H1 (cell line): Measurements from ENCODE around the gene FXYD7. TPM values are rescaled to one million over a fixed set of nuclear protein-coding genes. Genes with fewer than 3 reads are reported as not detected.

Source experiments
- CTCF ChIA-PET: fragments of 300-600 bp; sonication (Branson Sonifier 250); formaldehyde crosslinking; loops from one replicate; lab custom pipeline; 2021; ENCODE audit not compliant: partially characterized antibody; lab: Charles Lee
- POLR2A ChIA-PET: fragments of 300-600 bp; sonication (Branson Sonifier 250); formaldehyde crosslinking; loops from one replicate; lab custom pipeline; 2021; ENCODE audit warnings: inconsistent platforms; ENCODE audit not compliant: partially characterized antibody; lab: Charles Lee
- DNase-seq, 2 experiments: peaks; one replicate each; pipeline versions ENCODE4 v3.0.0 to v3.0.0-alpha.2; 2010 to 2022; ENCODE audit warnings: low spot score in 2 of 2, low read depth in 1 of 2, mixed read lengths in 1 of 2
- FAIRE-seq: peaks from 2 replicates; lab custom pipeline; 2011; peaks lifted over from hg19 to GRCh38; lab: Jason Lieb, UNC
- H2AFZ ChIP-seq: 2 replicates; pipeline ENCODE4 v1.8.1; 2012; ENCODE audit warnings: low read length, inconsistent platforms
- H2AK5ac ChIP-seq: 2 replicates; pipeline ENCODE4 v1.6.1; 2013; ENCODE audit warnings: low read depth, low read length
- H2BK120ac ChIP-seq: replicated peaks from 2 replicates; pipeline ENCODE3; 2013; ENCODE audit warnings: low read depth, low read length, inconsistent platforms
- H2BK12ac ChIP-seq: 2 replicates; pipeline ENCODE4 v1.6.1; 2013; ENCODE audit warnings: low read depth, low read length
- H2BK15ac ChIP-seq: 2 replicates; pipeline ENCODE4 v1.6.1; 2013; ENCODE audit warnings: low read length
- H2BK20ac ChIP-seq: 2 replicates; pipeline ENCODE4 v1.6.1; 2013; ENCODE audit warnings: low read length
- H2BK5ac ChIP-seq: 2 replicates; pipeline ENCODE4 v1.6.1; 2013; ENCODE audit warnings: low read depth, low read length
- H3K14ac ChIP-seq: 2 replicates; pipeline ENCODE4 v1.6.1; 2013; ENCODE audit warnings: inconsistent platforms; ENCODE audit not compliant: insufficient read length
- H3K18ac ChIP-seq: 2 replicates; pipeline ENCODE4 v1.6.1; 2013; ENCODE audit warnings: low read length; ENCODE audit errors: extremely low read depth
- H3K23ac ChIP-seq: 2 replicates; pipeline ENCODE4 v1.6.1; 2013; ENCODE audit warnings: inconsistent platforms; ENCODE audit not compliant: insufficient read length
- H3K23me2 ChIP-seq: 2 replicates; pipeline ENCODE4 v1.6.1; 2013; ENCODE audit warnings: low read depth, low read length
- H3K27ac ChIP-seq: 2 replicates; pipeline ENCODE4 v1.6.1; 2011; ENCODE audit warnings: low read depth, low read length, inconsistent platforms
- H3K27me3 ChIP-seq, 4 experiments: replicated peaks in 1 of 4; 1 replicate in 1 of 4; 2 replicates in 3 of 4; pipeline versions ENCODE4 v1.6.1 to v1.8.1; 2011 to 2013; ENCODE audit warnings: low read length in 3 of 4, mild to moderate bottlenecking in 3 of 4, inconsistent platforms in 2 of 4, mixed read lengths in 2 of 4, moderate library complexity in 1 of 4; ENCODE audit not compliant: control insufficient read depth in 3 of 4, insufficient read depth in 3 of 4; ENCODE audit errors: extremely low read depth in 1 of 4
- H3K36me3 ChIP-seq, 4 experiments: 2 replicates each; pipeline versions ENCODE4 v1.6.1 to v1.8.1; 2011 to 2013; ENCODE audit warnings: mild to moderate bottlenecking in 4 of 4, low read length in 3 of 4, moderate library complexity in 2 of 4, control low read depth in 1 of 4, inconsistent platforms in 1 of 4; ENCODE audit not compliant: insufficient read depth in 4 of 4, control insufficient read depth in 2 of 4
- H3K4ac ChIP-seq: replicated peaks from 2 replicates; pipeline ENCODE3; 2013; ENCODE audit warnings: low read length, low read depth, mixed read lengths, inconsistent platforms; ENCODE audit not compliant: insufficient read length
- H3K4me1 ChIP-seq, 4 experiments: replicated peaks in 1 of 4; 1 replicate in 1 of 4; 2 replicates in 3 of 4; pipeline versions ENCODE4 v1.6.1 to v1.8.1; 2011 to 2013; ENCODE audit warnings: low read length in 3 of 4, inconsistent platforms in 2 of 4, mixed read lengths in 1 of 4; ENCODE audit not compliant: insufficient read depth in 4 of 4, control insufficient read depth in 3 of 4
- H3K4me2 ChIP-seq, 2 experiments: 2 replicates each; pipeline versions ENCODE4 v1.6.1 to v1.8.1; 2011 to 2013; ENCODE audit warnings: low read depth in 2 of 2, low read length in 2 of 2, control low read depth in 1 of 2, inconsistent platforms in 1 of 2, mild to moderate bottlenecking in 1 of 2; ENCODE audit not compliant: insufficient read depth in 1 of 2
- H3K4me3 ChIP-seq, 4 experiments: fragments of 200-600, 300-600 bp in 1 of 4; sonication (generic), shearing (Covaris generic), sonication (Bioruptor Twin) in 1 of 4; 2 replicates each; pipeline versions ENCODE4 v1.5.1 to v1.8.1; 2011 to 2016; ENCODE audit warnings: low read length in 4 of 4, low read depth in 3 of 4, control low read depth in 2 of 4, inconsistent platforms in 2 of 4, mild to moderate bottlenecking in 2 of 4, mixed read lengths in 1 of 4, moderate library complexity in 1 of 4; ENCODE audit not compliant: insufficient read depth in 2 of 4; ENCODE audit errors: extremely low read depth in 1 of 4
- H3K56ac ChIP-seq: replicated peaks from 2 replicates; pipeline ENCODE3; 2013; ENCODE audit warnings: low read depth, mild to moderate bottlenecking, mixed read lengths, low read length, inconsistent platforms; ENCODE audit not compliant: insufficient read length
- H3K79me1 ChIP-seq: 2 replicates; pipeline ENCODE4 v1.6.1; 2013; ENCODE audit warnings: low read depth, low read length, control low read depth
- H3K79me2 ChIP-seq, 2 experiments: 2 replicates each; pipeline versions ENCODE4 v1.6.1 to v1.8.1; 2012 to 2013; ENCODE audit warnings: low read length in 2 of 2, mild to moderate bottlenecking in 2 of 2, inconsistent platforms in 1 of 2; ENCODE audit not compliant: insufficient read depth in 2 of 2, control insufficient read depth in 1 of 2
- H3K9ac ChIP-seq, 4 experiments: replicated peaks in 1 of 4; 1 replicate in 1 of 4; 2 replicates in 3 of 4; pipeline versions ENCODE4 v1.6.1 to v1.8.1; 2011 to 2013; ENCODE audit warnings: low read depth in 3 of 4, low read length in 3 of 4, control low read depth in 2 of 4, mild to moderate bottlenecking in 2 of 4, moderate library complexity in 2 of 4, inconsistent platforms in 1 of 4; ENCODE audit errors: extremely low read depth in 1 of 4
- H3K9me3 ChIP-seq, 2 experiments: 2 replicates each; pipeline versions ENCODE4 v1.6.1 to v1.8.1; 2012 to 2013; ENCODE audit warnings: mild to moderate bottlenecking in 2 of 2, moderate library complexity in 2 of 2, control low read depth in 1 of 2, inconsistent platforms in 1 of 2, low read depth in 1 of 2, low read length in 1 of 2, mixed read lengths in 1 of 2; ENCODE audit not compliant: insufficient read depth in 2 of 2
- H4K20me1 ChIP-seq, 2 experiments: replicated peaks in 1 of 2; 2 replicates each; pipeline versions ENCODE3 to v1.8.1; 2011 to 2013; ENCODE audit warnings: inconsistent platforms in 2 of 2, low read length in 2 of 2, mild to moderate bottlenecking in 1 of 2; ENCODE audit not compliant: insufficient read depth in 2 of 2, control insufficient read depth in 1 of 2
- H4K5ac ChIP-seq: 2 replicates; pipeline ENCODE4 v1.6.1; 2013; ENCODE audit warnings: low read length, low read depth, mixed read lengths, inconsistent platforms; ENCODE audit not compliant: insufficient read length
- H4K8ac ChIP-seq: 2 replicates; pipeline ENCODE4 v1.8.0; 2013; ENCODE audit warnings: mild to moderate bottlenecking, moderate library complexity, low read length, inconsistent platforms; ENCODE audit not compliant: insufficient read depth; ENCODE audit errors: extremely low read depth
- H4K91ac ChIP-seq: replicated peaks from 2 replicates; pipeline ENCODE3; 2013; ENCODE audit warnings: low read length, mixed read lengths, inconsistent platforms; ENCODE audit not compliant: insufficient read length
- ATF3 ChIP-seq: IDR thresholded peaks from 2 replicates; pipeline ENCODE4 v1.6.1; 2011; ENCODE audit warnings: low read depth, mild to moderate bottlenecking, low read length; ENCODE audit not compliant: insufficient read depth
- BACH1 ChIP-seq: IDR thresholded peaks from 2 replicates; pipeline ENCODE4 v1.6.1; 2012; ENCODE audit warnings: low read length, improper control_type of control experiment
- CTCF ChIP-seq, 3 experiments: IDR thresholded peaks; 1 replicate in 2 of 3; 2 replicates in 1 of 3; pipeline versions ENCODE4 v1.5.1 to v1.6.1; 2011; ENCODE audit warnings: low read length in 3 of 3, mild to moderate bottlenecking in 3 of 3, inconsistent platforms in 2 of 3, low read depth in 1 of 3, moderate library complexity in 1 of 3; ENCODE audit not compliant: insufficient read depth in 1 of 3; ENCODE audit errors: control extremely low read depth in 1 of 3
- GABPA ChIP-seq: IDR thresholded peaks from 2 replicates; pipeline ENCODE4 v1.6.1; 2011; ENCODE audit warnings: mild to moderate bottlenecking, low read length, moderate library complexity, borderline replicate concordance; ENCODE audit not compliant: insufficient read depth
- KDM5A ChIP-seq: fragments of 200-600 bp; IDR thresholded peaks from 2 replicates; pipeline ENCODE4 v1.7.1; 2012; ENCODE audit warnings: mild to moderate bottlenecking, low read length, inconsistent platforms, mixed read lengths
- NANOG ChIP-seq: IDR thresholded peaks from 2 replicates; pipeline ENCODE4 v1.6.1; 2011; ENCODE audit warnings: low read length, low read depth, mild to moderate bottlenecking, inconsistent platforms; ENCODE audit not compliant: insufficient read depth, poor library complexity, severe bottlenecking
- POU5F1 ChIP-seq: IDR thresholded peaks from 2 replicates; pipeline ENCODE4 v1.6.1; 2011; ENCODE audit warnings: low read depth, mild to moderate bottlenecking, low read length, moderate library complexity
- RXRA ChIP-seq: IDR thresholded peaks from 2 replicates; pipeline ENCODE4 v1.6.1; 2011; ENCODE audit warnings: low read depth, mild to moderate bottlenecking, low read length, moderate library complexity; ENCODE audit not compliant: insufficient read depth
- SP1 ChIP-seq: IDR thresholded peaks from 2 replicates; pipeline ENCODE4 v1.6.1; 2011; ENCODE audit warnings: low read depth, low read length
- SRF ChIP-seq: IDR thresholded peaks from 2 replicates; pipeline ENCODE4 v1.6.1; 2011; ENCODE audit warnings: mild to moderate bottlenecking, low read depth, low read length, moderate library complexity
- TEAD4 ChIP-seq: IDR thresholded peaks from 2 replicates; pipeline ENCODE4 v1.6.1; 2012; ENCODE audit warnings: low read depth, low read length, inconsistent platforms, mixed read lengths
- whole genome bisulfite sequencing, 2 experiments: shearing (Covaris generic) in 1 of 2; methylation state at CpG; one replicate each; pipeline versions ENCODE4 v1.1.6 to v1.1.7; 2013 to 2015; ENCODE audit warnings: low lambda C conversion rate in 2 of 2, mixed read lengths in 2 of 2, inconsistent platforms in 1 of 2, low coverage in 1 of 2, missing lambda C conversion rate in 1 of 2; ENCODE audit not compliant: insufficient replicate concordance in 2 of 2, insufficient coverage in 1 of 2, insufficient read length in 1 of 2; ENCODE audit errors: extremely low coverage in 1 of 2, missing lambda C conversion rate in 1 of 2; 5-methylcytosine and 5-hydroxymethylcytosine counted together
- polyA plus RNA-seq, 7 experiments: library from polyadenylated mRNA; depleted of rRNA in 3 of 7; stranded (reverse) in 5 of 7; unstranded in 2 of 7; fragments of >200 nt in 5 of 7; fragments of 200-250 nt in 2 of 7; gene quantifications; 1 replicate in 5 of 7; 2 replicates in 1 of 7; 4 replicates in 1 of 7; pipeline versions ENCODE4 v1.2.1 to v1.2.3, GENCODE V29; 2011 to 2013; ENCODE audit warnings: missing spikeins in 2 of 7, mixed read lengths in 2 of 7
- total RNA-seq: library from RNA; stranded (reverse); fragmentation: NEBNext Ultra II Directional; extraction: Animal tissue kit (Norgen Biotek cat#: 25700); gene quantifications from 2 replicates; pipeline ENCODE4 v1.2.1, GENCODE V29; 2021

FXYD7 gene
- total and polyA plus RNA-seq, 2 of the 8 experiments (the other 6 are each of a cell fraction or from before 2014, with no cell fraction given), result 12.1 to 14.3 TPM

DNA sequence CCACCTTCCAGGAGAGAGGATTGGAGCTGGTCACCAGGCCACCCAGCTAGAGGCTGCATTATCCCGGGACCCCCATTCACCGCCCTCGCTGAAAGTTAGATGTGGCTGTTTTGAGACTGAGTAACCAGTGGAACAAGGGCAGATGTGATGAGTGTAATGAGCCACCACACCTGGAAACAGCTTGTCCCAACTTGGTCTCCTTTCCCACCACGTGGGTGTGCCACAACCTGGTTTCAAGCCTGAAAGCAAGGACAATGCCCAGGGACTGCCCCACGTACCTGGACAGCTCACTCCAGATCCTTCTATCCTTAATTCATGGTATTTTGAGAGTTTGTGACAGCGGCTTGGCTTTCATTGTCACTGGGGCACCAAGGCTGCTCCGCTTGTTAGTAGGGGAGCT is 15.2 kb upstream of the FXYD7 start:
- Histone ChIP-seq H2BK15ac (no peak overlapping the region), H4K8ac (no peak overlapping the region), H3K4ac (no peak overlapping the region), H3K56ac (no peak overlapping the region), H3K18ac (no peak overlapping the region), H4K20me1 (no peaks in the 10 kb centered on the region), H3K79me2 (no peaks in the 10 kb centered on the region), H2BK20ac (no peak overlapping the region), H3K23ac (no peak overlapping the region), H4K91ac (no peak overlapping the region), H2AK5ac (no peak overlapping the region), H2BK12ac (no peak overlapping the region), H3K4me3 (no peak overlapping the region), H3K4me2 (no peak overlapping the region), H3K27ac (no peak overlapping the region), H3K4me1 (peaks cover 2 to 6% (median 4%) of the 10 kb centered on the region in 4 experiments; a peak in 5 of 7 replicates), H2BK120ac (no peak overlapping the region), H4K5ac (no peak overlapping the region), H2BK5ac (no peak overlapping the region), H3K36me3 (no peaks in the 10 kb centered on the region), H2AFZ (no peak overlapping the region), H3K23me2 (peaks cover 4% of the 10 kb centered on the region), H3K9ac (no peak overlapping the region), H3K9me3 (no peaks in the 10 kb centered on the region), H3K27me3 (no peaks in the 10 kb centered on the region; a peak in 2 of 7 replicates), H3K14ac (no peak overlapping the region), H3K79me1 (no peaks in the 10 kb centered on the region)
- ChIA-PET POLR2A (interaction anchor here (1.0 to 1.6 kb wide), 4 partner anchors 8 to 44 kb away, joined by 3 to 4 read pairs (median 4); partner anchors contain the start of gene LGI4), CTCF (interaction anchor here (0.6 to 3.1 kb wide), 12 partner anchors 9 to 457 kb away, joined by 3 to 22 read pairs (median 4); partner anchors contain the start of genes FXYD1, FXYD5, FXYD7 and LGI4)
- DNase-seq, result no peak
- 76% methylated on average over 7 of the region's 7 CpGs; no CpG with 5 or more reads in 1 of the 2 experiments for WGBS, 2 experiments
- no peak for FAIRE-seq
- TF ChIP-seq ATF3, result no peak
- TF ChIP-seq RXRA, result no peak
- no peak for TF ChIP-seq NANOG
- no peak for TF ChIP-seq GABPA
- TF ChIP-seq SP1, result no peak
- TF ChIP-seq CTCF (IDR thresholded peaks at IDR 0.05; ENCODE audit: control extremely low read depth in 1 of 3, insufficient read depth in 1 of 3, low read depth in 1 of 3, low read length in 3 of 3), result no peak
- TF ChIP-seq BACH1, result no peak
- TF ChIP-seq TEAD4, result no peak
- no peak for TF ChIP-seq KDM5A
- no peak for TF ChIP-seq POU5F1
- no peak for TF ChIP-seq SRF
